ENCODE measurements around the gene MRRF.

Gene MRRF

DNA sequence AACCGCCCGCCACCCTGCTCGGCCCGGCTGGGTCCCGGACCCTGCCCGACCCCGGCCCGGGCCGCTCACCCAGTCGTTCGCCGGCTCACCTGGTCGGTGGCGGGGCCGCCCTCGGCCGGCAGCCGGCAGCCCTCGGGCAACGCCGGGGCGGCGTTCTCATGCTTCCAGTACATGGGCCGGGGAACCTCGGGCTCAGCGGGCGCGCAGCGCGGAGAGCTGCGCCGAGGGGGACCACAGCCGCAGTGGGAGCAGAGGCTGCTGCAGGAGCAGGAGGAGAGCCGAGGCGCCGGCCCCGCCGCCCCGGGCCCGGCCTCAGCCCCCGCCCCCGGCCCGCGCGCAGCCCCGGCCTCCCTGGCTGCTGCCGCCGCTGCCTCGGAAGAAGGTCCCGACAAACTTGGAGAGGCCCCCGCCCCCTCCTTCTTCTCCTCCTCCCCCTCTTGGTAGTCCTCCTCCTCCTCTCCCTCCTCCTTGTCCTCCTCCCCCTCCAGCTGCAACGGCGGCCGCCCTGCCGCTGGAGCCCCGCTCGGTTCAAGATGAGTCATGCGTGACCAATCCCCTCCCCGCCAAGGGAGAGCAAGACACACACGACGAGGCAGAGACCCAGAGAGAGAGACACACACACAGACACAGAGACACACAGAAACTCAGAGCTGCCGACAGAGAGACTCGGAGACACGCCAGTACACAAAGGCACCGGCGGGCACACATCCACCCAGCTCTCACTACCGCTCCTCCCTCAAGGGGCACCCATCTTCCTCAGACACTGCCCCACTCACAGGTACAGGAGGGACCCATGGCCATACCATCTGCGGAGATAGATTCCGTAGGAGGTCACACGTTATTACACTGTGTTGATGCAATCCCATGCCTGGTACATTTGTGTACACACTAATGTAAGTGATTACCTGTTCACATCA, 35.9 kb upstream of the MRRF start, which contains the start of gene LHX6:
LHX6 (minus strand) TSS at position 390 of the 917 bp plus-strand sequence; CDS start at position 173, 217 bp downstream.
- peak; percentile 16 for DNase-seq (ENCODE audit: low read depth)

DNA sequence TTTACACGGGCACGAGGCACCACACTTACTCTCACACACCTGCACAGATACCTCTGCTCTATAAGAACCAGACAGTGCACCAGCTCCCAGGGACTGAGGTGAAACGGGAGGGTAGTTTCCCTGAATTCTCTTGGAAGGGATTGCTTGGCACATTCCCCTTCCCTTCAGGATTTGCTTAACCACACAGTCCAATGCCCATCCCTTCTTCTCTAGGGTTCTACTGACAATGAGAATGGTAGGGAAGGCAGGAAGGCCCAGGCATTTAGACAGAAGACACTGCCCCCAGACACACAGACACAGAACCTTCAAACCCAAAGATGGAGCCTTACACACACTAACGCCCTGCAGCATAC, 35.2 kb upstream of the MRRF start:
- no peak for DNase-seq (ENCODE audit: low read depth)

DNA sequence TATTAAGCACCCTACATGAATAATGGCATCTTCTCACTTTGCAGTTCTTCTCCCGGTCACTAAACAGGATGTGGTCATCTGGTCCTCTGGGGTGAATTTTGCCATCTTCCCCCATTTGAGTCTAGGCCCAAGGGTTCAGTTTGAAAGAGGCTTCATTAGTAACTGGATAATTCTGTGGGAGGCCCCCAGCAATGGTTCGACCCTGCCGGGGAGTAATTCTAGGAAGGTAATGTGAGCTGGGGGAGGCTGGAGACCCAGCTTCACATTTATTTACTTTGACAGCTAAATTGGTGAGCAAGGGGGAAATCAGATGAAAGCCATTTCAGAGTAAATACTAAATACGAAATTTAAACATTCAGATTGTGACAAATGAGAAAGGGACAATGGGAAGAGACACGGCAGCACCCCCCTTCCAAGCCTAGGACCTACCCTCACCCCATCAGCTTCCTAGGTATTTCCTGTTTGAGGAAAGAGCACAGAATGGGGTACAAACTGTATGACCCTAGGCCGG, 31.8 kb upstream of the MRRF start:
- DNase-seq (ENCODE audit: low read depth): no peak

DNA sequence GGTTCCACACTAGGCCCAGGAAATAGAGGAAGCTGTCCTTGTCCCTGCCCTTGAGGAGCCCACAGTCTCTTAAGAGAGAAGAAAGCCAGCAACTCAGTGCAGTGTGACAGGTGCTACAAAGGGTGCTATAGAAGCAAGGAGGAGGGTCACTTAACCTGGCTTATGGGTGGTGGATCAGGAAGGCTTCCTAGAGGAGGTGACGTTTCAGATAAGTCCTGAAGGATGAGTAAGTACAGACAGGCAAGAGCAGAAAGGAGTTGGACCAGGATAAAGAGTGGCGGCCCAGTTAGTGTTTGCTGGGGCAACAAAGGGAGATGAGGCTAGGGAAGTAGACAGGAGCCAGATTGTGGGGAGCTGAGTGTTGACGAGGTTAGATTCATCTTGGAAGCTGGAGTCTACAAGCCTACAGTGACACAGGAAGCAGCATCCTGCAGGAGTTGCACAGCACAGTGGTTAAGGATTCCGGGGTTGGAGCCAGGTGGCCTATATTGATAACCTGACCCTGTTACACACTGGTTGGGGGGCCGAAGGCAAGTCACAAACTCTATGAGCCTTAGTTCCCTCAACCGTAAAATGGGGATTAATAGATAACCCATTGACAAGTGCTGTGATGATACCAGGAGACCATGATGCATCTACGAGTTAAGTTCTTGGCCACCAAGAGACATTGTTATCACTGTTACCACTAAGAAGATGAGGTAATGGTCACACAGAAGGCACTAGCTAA, 30.5 kb upstream of the MRRF start:
- no peak for DNase-seq (ENCODE audit: low read depth)

DNA sequence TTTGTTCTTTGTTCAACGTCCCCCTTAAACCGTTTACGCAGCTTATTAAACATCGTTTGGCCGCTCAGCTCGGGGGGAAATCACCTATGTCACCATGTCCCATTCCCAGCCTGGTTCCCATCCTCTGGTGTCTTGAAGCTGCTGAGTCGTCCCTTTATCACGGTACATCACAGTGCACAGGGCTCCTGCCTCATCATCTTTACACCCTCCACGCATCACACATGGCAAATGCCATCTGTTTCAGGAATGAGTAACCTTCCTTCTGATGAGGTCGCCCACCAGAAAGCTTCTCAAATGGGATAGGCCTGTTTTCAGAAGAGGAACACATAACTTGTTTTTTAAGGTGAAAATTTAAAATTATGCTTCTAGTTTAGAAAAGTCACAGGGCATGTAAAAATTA, 28.0 kb upstream of the MRRF start:
- no peak for DNase-seq (ENCODE audit: low read depth)

DNA sequence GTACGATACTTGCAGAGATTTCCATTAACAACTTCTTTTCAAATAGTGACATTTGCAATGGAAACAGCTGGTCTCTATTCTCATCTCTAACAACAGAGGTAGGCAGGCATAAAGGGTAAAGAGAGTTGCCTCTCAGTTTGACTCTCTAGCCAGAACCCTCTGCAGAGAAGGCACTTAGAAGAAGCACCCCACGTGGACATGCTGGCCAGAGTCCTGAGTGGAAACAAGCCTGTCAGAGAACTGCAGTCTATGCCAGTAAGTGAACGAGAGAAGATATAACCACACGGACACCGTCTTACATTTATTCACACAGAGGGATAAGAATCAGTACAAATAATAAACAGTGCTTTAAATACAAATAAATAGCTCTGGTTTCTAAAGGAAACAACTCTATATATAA, 25.0 kb upstream of the MRRF start:
- DNase-seq (ENCODE audit: low read depth): no peak

DNA sequence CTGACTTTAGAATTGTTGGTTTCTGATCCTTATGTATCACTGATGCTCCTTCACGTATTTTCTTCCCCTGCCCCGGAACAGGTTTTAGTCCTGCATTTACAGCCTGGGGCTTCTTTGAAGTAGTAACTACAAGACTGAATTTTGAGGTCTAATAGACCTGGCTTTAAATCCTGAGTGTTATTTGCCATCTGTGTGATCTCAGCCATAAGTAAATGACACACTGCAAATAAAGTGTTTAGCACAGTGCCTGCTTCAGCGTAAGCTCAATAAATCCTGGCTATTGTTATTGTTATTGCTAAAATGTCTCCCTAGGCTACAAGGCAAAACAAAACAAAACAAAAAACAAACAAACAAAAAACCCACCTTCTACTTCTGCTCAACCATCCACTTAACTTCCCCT, 20.3 kb upstream of the MRRF start:
- no peak for DNase-seq (ENCODE audit: low read depth)

DNA sequence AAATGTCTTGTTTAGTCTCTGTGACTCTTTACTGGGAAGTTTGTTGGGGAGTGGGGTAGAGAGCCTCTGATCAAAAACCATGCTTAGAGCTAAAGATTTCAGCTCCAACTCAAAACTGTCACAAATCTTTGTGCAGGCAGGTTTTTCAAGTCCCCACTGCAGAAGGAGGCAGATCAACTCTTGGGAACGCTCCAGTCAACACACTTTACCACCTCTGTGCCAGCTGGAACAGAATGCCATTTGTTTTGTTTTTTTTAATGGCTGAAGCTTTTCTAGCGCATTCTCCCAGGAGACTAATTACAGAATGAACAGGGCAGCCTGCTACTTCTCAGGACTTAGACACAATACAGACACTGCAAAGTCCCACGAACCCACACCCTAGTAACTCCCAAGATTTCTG, 18.0 kb upstream of the MRRF start:
- DNase-seq (ENCODE audit: low read depth): no peak

DNA sequence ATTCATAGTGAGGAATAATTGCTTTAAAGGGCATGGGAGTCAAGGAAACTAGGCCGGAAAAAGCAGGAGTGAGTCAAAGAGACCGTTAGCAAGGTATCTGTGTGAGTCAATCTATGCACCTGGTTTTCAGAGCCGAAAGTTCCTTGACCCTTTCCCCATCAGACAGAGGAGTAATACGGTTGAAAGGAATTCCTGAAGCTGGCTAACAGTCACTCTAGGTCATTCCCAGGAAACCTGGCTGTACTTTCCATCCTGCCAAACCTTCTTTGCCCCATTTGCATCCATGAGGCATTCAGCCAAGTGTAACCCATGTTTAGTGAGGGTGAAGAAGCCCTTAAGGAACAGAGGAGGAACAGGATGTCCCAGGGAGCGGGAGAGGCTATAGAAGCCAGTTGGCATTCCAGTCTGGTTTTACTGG, 16.2 kb upstream of the MRRF start:
- DNase-seq (ENCODE audit: low read depth): no peak

DNA sequence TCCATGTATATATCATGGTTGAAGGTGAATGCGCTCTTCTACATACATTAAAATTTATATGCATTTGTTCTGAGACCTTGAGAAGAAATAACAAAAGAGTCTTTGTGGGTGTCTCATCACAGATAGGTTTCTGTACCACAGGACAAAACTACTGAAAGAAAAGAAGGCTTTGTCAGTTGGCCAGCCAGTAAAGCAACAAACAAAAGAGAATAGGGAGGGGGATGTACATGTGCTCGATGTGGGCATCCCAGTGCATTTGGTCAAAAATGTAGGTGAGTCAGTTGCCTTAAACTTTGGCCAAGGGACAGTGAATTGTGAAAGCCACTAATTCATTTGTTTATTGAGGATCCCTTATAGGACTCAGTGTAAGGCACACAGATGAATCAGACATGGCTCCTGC, 13.3 kb upstream of the MRRF start:
- no peak for DNase-seq (ENCODE audit: low read depth)

DNA sequence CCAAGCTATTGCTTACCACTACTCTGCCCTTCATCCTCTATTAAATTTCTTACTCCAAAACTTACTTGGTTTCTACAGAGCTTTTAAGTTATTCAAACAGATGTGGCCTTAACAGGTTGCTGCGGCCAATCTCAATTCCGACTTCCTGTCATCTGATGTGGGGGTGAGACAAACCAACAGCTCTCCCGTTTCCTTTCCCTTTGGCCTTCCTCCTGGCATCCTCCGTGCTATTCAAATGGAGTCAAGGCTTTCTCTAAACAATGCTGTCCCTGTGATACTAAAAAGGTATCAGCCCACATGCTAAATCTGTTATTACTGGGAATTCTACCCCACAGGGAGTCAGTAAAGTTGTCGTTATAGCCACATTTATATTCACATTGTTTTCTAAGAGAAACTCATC, 11.9 kb upstream of the MRRF start:
- DNase-seq (ENCODE audit: low read depth): no peak

DNA sequence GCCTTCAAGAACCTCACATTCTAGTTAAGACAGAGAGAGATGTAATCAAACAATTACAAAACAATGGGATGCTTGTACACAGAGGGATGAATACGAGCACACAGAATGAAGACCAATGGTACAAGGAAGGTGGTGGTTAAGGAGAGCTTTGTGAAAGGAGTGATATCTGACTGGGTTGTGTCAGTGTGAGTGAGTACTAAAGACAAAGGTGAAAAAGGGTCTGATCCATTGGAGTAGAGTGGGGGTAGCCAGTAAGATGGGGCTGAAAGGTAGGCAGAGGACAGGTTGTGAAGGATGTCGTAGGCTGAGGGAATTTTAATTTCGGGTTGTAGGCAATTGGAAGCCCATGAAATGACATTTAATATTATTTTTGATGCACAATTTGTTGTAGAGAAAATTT, 9.9 kb upstream of the MRRF start:
- DNase-seq (ENCODE audit: low read depth): no peak

DNA sequence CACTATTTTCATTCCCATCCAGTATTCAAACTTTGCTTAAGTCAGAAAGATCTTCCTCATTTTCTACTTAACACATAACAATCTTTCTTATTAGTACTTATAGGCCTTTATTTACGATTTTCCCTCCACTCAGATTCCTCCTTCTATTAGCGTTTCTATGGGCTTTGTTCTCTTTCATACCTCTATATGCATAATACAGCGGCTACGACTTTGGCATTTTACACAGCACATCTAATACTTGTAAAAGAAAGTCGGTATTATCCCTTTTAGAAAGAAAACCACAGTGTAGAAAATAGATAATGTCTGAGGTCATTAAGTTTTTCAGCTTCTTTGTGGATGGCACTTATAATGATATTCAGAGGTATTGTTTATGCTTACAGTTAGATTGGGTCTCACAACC, 8.5 kb upstream of the MRRF start:
- DNase-seq (ENCODE audit: low read depth): no peak

DNA sequence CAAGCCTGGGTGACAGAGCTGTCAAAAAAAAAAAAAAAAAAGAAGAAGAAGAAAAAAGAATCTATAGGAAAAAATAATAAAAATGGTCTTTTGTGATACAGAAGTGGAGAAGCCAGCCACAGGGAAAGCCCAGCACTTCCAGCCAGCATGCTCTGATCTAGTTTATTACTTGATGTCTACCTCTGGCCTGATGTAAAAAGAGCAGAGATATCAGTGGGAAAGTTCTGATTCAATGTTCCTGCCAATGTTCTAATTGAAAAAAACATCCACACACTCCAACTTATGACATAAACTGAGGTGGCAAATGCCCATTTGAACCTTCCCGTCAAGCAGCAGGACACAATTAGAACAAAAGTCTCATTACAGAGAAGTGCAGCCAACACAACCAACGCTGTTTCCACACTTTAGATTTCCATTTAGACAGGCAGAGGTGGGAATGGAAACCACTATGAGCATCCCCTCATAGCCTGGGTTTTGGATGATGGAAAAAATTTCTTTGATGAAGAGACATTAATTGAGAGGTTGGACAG, 5.7 kb upstream of the MRRF start:
- no peak for DNase-seq (ENCODE audit: low read depth)

DNA sequence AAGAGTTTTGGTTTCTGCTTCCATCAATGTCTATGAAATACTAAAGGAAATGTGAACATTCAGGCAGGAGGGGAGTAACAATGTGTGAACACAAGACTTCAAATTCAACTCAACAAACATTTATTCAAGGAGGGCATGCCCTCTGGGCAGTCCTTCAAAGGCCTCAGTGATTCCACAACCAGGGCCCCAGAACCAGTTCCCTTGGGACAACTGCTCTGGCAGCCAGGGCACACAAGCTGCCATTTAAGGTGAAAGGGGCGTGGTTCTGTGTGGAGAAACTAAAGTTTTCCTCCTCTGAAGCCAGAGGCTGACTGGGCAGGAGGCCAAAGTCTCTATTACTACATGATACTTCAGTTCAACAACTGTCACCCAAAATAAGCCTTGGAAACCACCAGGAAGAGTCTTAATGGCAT, 3.2 kb upstream of the MRRF start:
- peak; percentile 26 for DNase-seq (ENCODE audit: low read depth)

DNA sequence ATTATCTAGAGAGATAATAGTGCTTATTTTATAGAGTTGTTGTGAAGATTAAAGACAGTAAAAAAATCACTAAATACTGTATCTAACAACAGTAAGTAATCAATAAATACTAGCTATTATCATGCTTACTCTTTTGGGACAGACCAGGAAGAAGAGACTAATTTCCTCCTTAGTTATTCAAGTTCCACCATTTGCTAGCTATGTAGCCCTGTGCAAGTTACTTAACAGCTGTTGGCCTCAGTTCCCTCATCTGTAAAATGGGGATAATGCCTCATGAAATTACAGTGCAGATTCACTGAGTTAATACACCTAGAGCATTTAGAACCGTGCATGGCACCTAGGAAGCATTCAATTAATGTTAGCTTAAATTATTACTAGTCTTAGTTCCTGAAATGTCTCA, 2.6 kb upstream of the MRRF start:
- DNase-seq (ENCODE audit: low read depth): no peak

DNA sequence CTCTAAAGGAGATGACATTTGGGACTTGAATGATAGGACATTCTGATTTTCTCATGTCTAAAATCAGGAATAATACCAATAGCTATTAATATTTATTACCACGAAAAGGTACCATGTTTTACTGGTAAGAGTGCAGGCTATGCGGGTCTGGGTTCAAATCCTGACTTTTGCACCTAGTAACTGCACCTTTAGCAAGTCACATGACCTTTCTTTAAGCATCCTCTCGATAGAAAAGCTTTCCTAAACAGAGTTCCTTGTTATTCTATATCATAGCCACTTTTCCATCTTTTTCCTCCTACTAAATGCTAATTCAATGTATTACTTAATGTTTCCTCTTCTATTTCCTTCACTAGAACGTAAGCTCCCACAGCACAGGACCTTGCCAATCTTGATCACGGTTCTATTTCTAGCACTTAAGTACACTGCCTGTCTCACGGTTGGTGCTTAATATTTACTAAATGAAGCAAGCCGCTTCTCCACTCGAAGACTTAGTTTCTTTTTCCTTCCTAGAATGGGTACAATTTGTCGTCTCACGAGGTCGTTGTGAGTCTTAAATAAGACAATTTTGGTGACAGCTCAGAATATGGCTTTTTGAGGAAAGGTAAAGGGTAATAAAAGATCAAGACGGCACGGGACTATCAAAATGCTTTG, 858 bp upstream of the MRRF start:
- peak; percentile 13 for DNase-seq (ENCODE audit: low read depth)

DNA sequence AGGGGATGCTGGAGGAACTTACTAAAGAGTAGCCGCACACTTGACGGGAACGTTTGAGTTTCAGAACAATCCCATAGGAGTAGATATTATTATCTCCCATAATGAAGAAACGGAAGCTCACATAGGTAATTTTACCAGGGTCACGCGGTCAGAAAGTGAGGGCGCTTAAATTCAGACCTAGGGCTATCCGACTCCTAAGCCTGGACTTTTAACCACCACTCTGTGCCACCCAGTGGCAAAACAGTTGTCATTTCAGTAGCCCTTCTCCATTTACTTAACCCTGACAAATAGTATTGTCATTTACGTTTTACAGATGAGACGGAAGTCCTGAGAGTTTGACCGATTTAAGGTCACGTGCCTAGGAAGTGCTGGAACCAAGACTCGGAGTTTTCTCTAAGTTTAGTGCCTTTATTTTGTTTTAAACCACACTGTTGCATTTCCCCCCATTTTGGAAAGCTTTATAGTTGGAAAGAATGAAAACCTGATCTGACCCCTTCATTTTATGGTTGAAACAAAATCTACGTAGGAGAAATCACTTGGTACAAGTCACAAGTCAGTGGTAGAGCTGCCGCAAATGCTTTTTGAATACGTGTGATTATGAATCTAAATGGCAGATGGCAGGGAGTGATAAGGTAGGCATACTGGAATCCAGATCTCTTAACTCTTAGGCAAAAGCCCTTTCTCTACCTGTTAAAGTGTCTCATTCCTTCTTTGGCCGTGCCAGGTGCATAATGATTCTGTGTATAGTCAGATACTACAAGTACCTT, 650 bp downstream of the MRRF start:
- peak; percentile 20 for DNase-seq (ENCODE audit: low read depth)

DNA sequence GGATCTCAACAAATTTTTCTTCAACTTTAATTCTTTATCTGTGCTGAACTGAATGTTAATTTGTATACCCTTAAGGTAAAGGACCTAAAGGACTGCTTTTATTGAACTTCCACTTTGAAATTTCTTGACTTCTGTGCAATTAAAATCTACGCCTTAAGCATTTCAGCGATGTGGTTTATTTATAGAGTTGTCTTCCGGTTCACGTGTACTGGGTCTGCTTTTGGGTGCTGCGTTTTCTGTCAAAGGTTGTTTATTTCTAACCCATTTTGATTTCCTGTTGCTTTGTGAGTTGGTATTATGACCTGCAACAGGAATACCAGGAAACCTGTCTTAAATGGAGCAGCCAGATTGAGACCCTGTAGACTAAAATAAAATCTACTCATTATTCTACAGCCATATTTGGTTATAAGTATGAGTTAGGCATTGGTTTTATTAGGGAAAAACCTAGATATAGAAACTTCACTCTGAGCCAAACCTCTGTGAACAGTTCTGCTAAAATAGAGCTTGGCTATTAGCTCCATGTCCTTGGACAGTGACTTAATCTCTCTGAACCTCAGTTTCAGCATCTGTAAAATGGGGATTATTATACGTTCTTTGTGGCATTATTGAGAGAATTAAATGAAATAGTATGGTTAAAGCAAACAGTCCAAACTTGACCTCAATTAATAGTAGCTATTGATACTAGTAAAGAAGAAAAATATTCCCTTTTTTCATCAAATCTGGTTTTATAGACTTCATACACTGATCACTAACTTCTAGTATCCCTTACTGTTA, 3.5 kb downstream of the MRRF start:
- DNase-seq (ENCODE audit: low read depth): no peak

DNA sequence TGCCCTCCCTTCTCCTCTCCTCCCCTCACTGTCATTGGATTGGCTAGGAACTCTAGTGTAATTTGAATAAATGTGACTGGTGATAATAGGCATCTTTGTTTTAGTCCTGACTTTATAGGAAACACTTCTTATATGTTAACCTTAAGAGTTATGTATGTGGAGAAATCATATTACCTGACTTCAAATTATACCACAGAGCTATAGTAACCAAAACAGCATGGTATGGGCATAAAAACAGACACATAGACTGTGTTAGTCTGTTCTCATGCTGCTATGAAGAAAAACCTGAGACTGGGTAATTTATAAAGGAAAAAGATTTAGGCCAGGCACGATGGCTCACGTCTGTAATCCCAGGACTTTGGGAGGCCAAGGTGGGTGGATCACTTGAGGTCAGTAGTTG, 9.4 kb downstream of the MRRF start:
- DNase-seq (ENCODE audit: low read depth): no peak

DNA sequence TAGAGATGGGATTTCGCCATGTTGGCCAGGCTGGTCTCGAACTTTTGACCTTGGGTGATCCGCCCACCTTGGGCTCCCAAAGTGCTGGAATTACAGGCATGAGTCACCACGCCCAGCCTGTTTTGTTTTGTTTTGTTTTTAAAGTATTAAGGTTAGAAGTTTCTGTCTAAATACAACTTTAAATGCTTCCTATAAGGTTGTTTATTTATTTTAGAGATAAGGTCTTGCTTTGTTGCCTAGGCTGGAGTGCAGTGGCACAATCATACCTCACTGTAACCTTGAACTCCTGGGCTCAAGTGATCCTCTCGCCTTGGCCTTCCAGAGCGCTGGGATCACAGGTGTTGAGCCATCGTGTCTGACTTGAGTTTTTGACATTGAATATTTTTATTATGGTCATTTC, 11.4 kb downstream of the MRRF start:
- DNase-seq (ENCODE audit: low read depth): no peak
